IgD-negative memory B cell (primary cell): ENCODE data around the gene SLC38A5. TPM values are rescaled to one million over a fixed set of nuclear protein-coding genes. Genes with fewer than 3 reads are reported as not detected.
"Not testable (repeated sequence)": the region's sequence is repeated elsewhere in the genome, so short reads cannot be mapped to it uniquely, and the experiment has no call there.

Source experiments
- H3K27ac Mint-ChIP-seq, 3 donors: one replicate each; pipeline ENCODE4 v1.8.0; 2020 to 2022; ENCODE audit warnings: mild to moderate bottlenecking in 3 of 3, mixed read lengths in 3 of 3, moderate library complexity in 1 of 3
- H3K27me3 Mint-ChIP-seq: one replicate; pipeline ENCODE4 v1.8.0; 2021; ENCODE audit warnings: mixed read lengths
- H3K36me3 Mint-ChIP-seq: one replicate; pipeline ENCODE4 v1.8.0; 2020; ENCODE audit warnings: mild to moderate bottlenecking, mixed read lengths
- H3K4me1 Mint-ChIP-seq, 3 donors: one replicate each; pipeline ENCODE4 v1.8.0; 2020 to 2022; ENCODE audit warnings: mixed read lengths in 3 of 3, mild to moderate bottlenecking in 1 of 3
- H3K4me3 Mint-ChIP-seq, 4 donors: one replicate each; pipeline ENCODE4 v1.8.0; 2020 to 2022; ENCODE audit warnings: mild to moderate bottlenecking in 4 of 4, mixed read lengths in 4 of 4, moderate library complexity in 3 of 4
- H3K9me3 Mint-ChIP-seq, 3 donors: one replicate each; pipeline ENCODE4 v1.8.0; 2020 to 2021; ENCODE audit warnings: mixed read lengths in 3 of 3, mild to moderate bottlenecking in 1 of 3
- polyA plus RNA-seq: library from polyadenylated mRNA; unstranded; fragments of 300-500 nt; fragmentation: Illumina TruSeq; gene quantifications from one replicate; pipeline ENCODE4 v1.2.3, GENCODE V29; 2021

Gene SLC38A5
- 9.3 TPM for polyA plus RNA-seq

- peak within 1 kb of the TSS in 2 of 3 donors; percentile 48 to 87 for H3K27ac Mint-ChIP-seq
- peaks cover 5% of the 10 kb centered on the region for H3K27me3 Mint-ChIP-seq
- H3K4me1 Mint-ChIP-seq, result peaks cover 0 to 9% (median 7%) of the 10 kb centered on the region in 3 donors
- H3K36me3 Mint-ChIP-seq, result peaks cover 3% of the 10 kb centered on the region
- H3K4me3 Mint-ChIP-seq, result peak within 1 kb of the TSS; percentile 73 to 95 (median 87)
- H3K9me3 Mint-ChIP-seq, result no peaks in the 10 kb centered on the region
Observed at GRCh38 chrX:48470110-48470832, at the start of gene SLC38A5. Gene SLC38A5, minus strand, starts transcription at chrX:48470260. Its CDS starts 2,336 bp downstream, at chrX:48467924.

- H3K27ac Mint-ChIP-seq, H3K9me3 Mint-ChIP-seq, H3K36me3 Mint-ChIP-seq, H3K4me3 Mint-ChIP-seq, H3K27me3 Mint-ChIP-seq: not testable (repeated sequence)
- H3K4me1 Mint-ChIP-seq, result peaks cover 8 to 13% (median 13%) of the 10 kb centered on the region in 3 donors
Observed at GRCh38 chrX:48519481-48519880, 49.4 kb upstream of the SLC38A5 start.

GRCh38 chrX:48516987-48517386, 46.9 kb upstream of the SLC38A5 start:
- H3K4me1 Mint-ChIP-seq, result peaks cover 6 to 13% (median 8%) of the 10 kb centered on the region in 3 donors
- H3K9me3 Mint-ChIP-seq, result no peaks in the 10 kb centered on the region
- peaks cover 2% of the 10 kb centered on the region for H3K27me3 Mint-ChIP-seq
- no peak overlapping the region for H3K27ac Mint-ChIP-seq
- no peaks in the 10 kb centered on the region for H3K36me3 Mint-ChIP-seq
- peak overlapping the region in 1 of 4 donors; percentile 10 for H3K4me3 Mint-ChIP-seq

- H3K27ac Mint-ChIP-seq, result peak overlapping the region in 1 of 3 donors; percentile 49
- H3K9me3 Mint-ChIP-seq, result no peaks in the 10 kb centered on the region
- no peaks in the 10 kb centered on the region for H3K36me3 Mint-ChIP-seq
- H3K4me1 Mint-ChIP-seq, result peaks cover 4 to 8% (median 8%) of the 10 kb centered on the region in 3 donors
- peaks cover 2% of the 10 kb centered on the region for H3K27me3 Mint-ChIP-seq
- H3K4me3 Mint-ChIP-seq, result peak overlapping the region in 1 of 4 donors; percentile 10
Observed at GRCh38 chrX:48516285-48516684, 46.2 kb upstream of the SLC38A5 start.

- Mint-ChIP-seq H3K9me3 (no peaks in the 10 kb centered on the region), H3K36me3 (no peaks in the 10 kb centered on the region), H3K4me3 (peak overlapping the region in 1 of 4 donors; percentile 10), H3K27ac (no peak overlapping the region), H3K27me3 (peaks cover 2% of the 10 kb centered on the region), H3K4me1 (peaks cover 3 to 4% (median 4%) of the 10 kb centered on the region in 3 donors)
Observed at GRCh38 chrX:48515842-48516241, 45.8 kb upstream of the SLC38A5 start.

GRCh38 chrX:48514868-48515460, 44.9 kb upstream of the SLC38A5 start:
- Mint-ChIP-seq H3K4me1 (peaks cover 0 to 6% (median under 1%) of the 10 kb centered on the region in 3 donors), H3K9me3 (peaks cover 0 to under 1% (median 0%) of the 10 kb centered on the region in 3 donors), H3K27me3 (peaks cover 2% of the 10 kb centered on the region), H3K36me3 (no peaks in the 10 kb centered on the region), H3K27ac (peak overlapping the region in 1 of 3 donors; percentile 35), H3K4me3 (no peak overlapping the region)

GRCh38 chrX:48514126-48514806, 44.2 kb upstream of the SLC38A5 start:
- Mint-ChIP-seq H3K4me1 (peaks cover 0 to 10% (median 3%) of the 10 kb centered on the region in 3 donors), H3K4me3 (no peak overlapping the region), H3K9me3 (peaks cover 0 to 2% (median 0%) of the 10 kb centered on the region in 3 donors), H3K36me3 (no peaks in the 10 kb centered on the region), H3K27me3 (peaks cover 2% of the 10 kb centered on the region), H3K27ac (no peak overlapping the region)

- Mint-ChIP-seq H3K27me3 (peaks cover 2% of the 10 kb centered on the region), H3K4me1 (peaks cover 0 to 11% (median 3%) of the 10 kb centered on the region in 3 donors), H3K27ac (no peak overlapping the region), H3K36me3 (no peaks in the 10 kb centered on the region), H3K9me3 (peaks cover 0 to 2% (median 0%) of the 10 kb centered on the region in 3 donors), H3K4me3 (peak overlapping the region in 2 of 4 donors; percentile 28 to 41)
Observed at GRCh38 chrX:48513670-48514069, 43.6 kb upstream of the SLC38A5 start.

- Mint-ChIP-seq H3K9me3 (peaks cover 0 to 2% (median 0%) of the 10 kb centered on the region in 3 donors), H3K27me3 (peaks cover 2% of the 10 kb centered on the region), H3K4me1 (peaks cover 0 to 12% (median 6%) of the 10 kb centered on the region in 3 donors), H3K27ac (no peak overlapping the region), H3K4me3 (no peak overlapping the region), H3K36me3 (no peaks in the 10 kb centered on the region)
Observed at GRCh38 chrX:48512371-48512935, 42.4 kb upstream of the SLC38A5 start.

- Mint-ChIP-seq H3K4me3 (no peak overlapping the region), H3K27ac (no peak overlapping the region)
Observed at GRCh38 chrX:48511560-48511959, 41.5 kb upstream of the SLC38A5 start.

GRCh38 chrX:48509619-48510018, 39.6 kb upstream of the SLC38A5 start:
- Mint-ChIP-seq H3K27me3 (no peaks in the 10 kb centered on the region), H3K27ac (peak overlapping the region; percentile 59 to 86 (median 67)), H3K9me3 (peaks cover 0 to 2% (median 0%) of the 10 kb centered on the region in 3 donors), H3K4me3 (peak overlapping the region; percentile 81 to 96 (median 92)), H3K4me1 (peaks cover 0 to 12% (median 6%) of the 10 kb centered on the region in 3 donors), H3K36me3 (no peaks in the 10 kb centered on the region)

More at GRCh38 chrX:48511560-48511959, 41.5 kb upstream of the SLC38A5 start:
- Mint-ChIP-seq H3K36me3 (no peaks in the 10 kb centered on the region), H3K4me1 (peaks cover 0 to 12% (median 6%) of the 10 kb centered on the region in 3 donors), H3K9me3 (peaks cover 0 to 2% (median 0%) of the 10 kb centered on the region in 3 donors), H3K27me3 (peaks cover 2% of the 10 kb centered on the region)

GRCh38 chrX:48509245-48509590, 39.2 kb upstream of the SLC38A5 start:
- H3K27ac Mint-ChIP-seq, result peak overlapping the region; percentile 59 to 86 (median 67)
- peaks cover 0 to 2% (median 0%) of the 10 kb centered on the region in 3 donors for H3K9me3 Mint-ChIP-seq
- H3K4me3 Mint-ChIP-seq, result peak overlapping the region; percentile 81 to 96 (median 92)
- peaks cover 0 to 12% (median 6%) of the 10 kb centered on the region in 3 donors for H3K4me1 Mint-ChIP-seq
- H3K27me3 Mint-ChIP-seq, result peaks cover under 1% of the 10 kb centered on the region
- no peaks in the 10 kb centered on the region for H3K36me3 Mint-ChIP-seq

GRCh38 chrX:48508400-48509244, 38.6 kb upstream of the SLC38A5 start, which contains the start of gene PORCN:
Gene PORCN, plus strand, starts transcription at chrX:48508992. Its CDS starts 829 bp downstream, at chrX:48509821.
- peak within 1 kb of the TSS; percentile 81 to 96 (median 93) for H3K4me3 Mint-ChIP-seq
- peaks cover 0 to 2% (median 0%) of the 10 kb centered on the region in 3 donors for H3K9me3 Mint-ChIP-seq
- peaks cover 3% of the 10 kb centered on the region for H3K27me3 Mint-ChIP-seq
- H3K27ac Mint-ChIP-seq, result peak within 1 kb of the TSS; percentile 67 to 96 (median 93)
- peaks cover 0 to 12% (median 6%) of the 10 kb centered on the region in 3 donors for H3K4me1 Mint-ChIP-seq
- no peaks in the 10 kb centered on the region for H3K36me3 Mint-ChIP-seq

- Mint-ChIP-seq H3K27ac (no peak overlapping the region), H3K4me3 (peak overlapping the region in 1 of 4 donors; percentile 56), H3K36me3 (no peaks in the 10 kb centered on the region)
Observed at GRCh38 chrX:48507246-48507645, 37.2 kb upstream of the SLC38A5 start.

More at GRCh38 chrX:48507246-48507645, 37.2 kb upstream of the SLC38A5 start:
- Mint-ChIP-seq H3K4me1 (peaks cover 0 to 12% (median 6%) of the 10 kb centered on the region in 3 donors), H3K27me3 (peaks cover 3% of the 10 kb centered on the region), H3K9me3 (peaks cover 0 to 2% (median 0%) of the 10 kb centered on the region in 3 donors)
